Brain microvascular endothelial cell (primary cell): ENCODE measurements around the gene RPS15A.

Experiments used
- DNase-seq: peaks from one replicate; pipeline ENCODE4 v3.0.0-alpha.2; 2020
- H3K27ac ChIP-seq: fragments of 250-450 bp; sonication (Bioruptor Pico); 2 replicates; pipeline ENCODE4 v1.5.1; 2020; ENCODE audit warnings: mild to moderate bottlenecking, moderate library complexity
- H3K27me3 ChIP-seq: fragments of 250-450 bp; sonication (Bioruptor Pico); replicated peaks from 2 replicates; pipeline ENCODE4 v1.5.1; 2020; ENCODE audit warnings: mild to moderate bottlenecking
- H3K36me3 ChIP-seq: fragments of 250-450 bp; sonication (Bioruptor Pico); replicated peaks from 2 replicates; pipeline ENCODE4 v1.5.1; 2020; ENCODE audit warnings: mild to moderate bottlenecking
- H3K4me3 ChIP-seq: 2 replicates; pipeline ENCODE4 v1.5.1; 2011; ENCODE audit warnings: low read depth, mild to moderate bottlenecking, control low read depth, low read length, moderate library complexity
- CTCF ChIP-seq: IDR thresholded peaks from 2 replicates; pipeline ENCODE4 v1.5.1; 2011; ENCODE audit warnings: low read depth, mild to moderate bottlenecking, moderate library complexity, low read length, control low read depth, inconsistent platforms; ENCODE audit errors: missing control alignments
- in situ Hi-C: cut with HindIII; loops from 2 replicates; pipeline ENCODE4 v1.10.0; 2017; ENCODE audit warnings: low sequenced_read_pairs, low pct_ligation_motif_present

The RPS15A gene

GRCh38 chr16:18801145-18801972 lies 11.2 kb upstream of the RPS15A start, which contains the start of gene ARL6IP1:
Gene ARL6IP1, minus strand, starts transcription at chr16:18801549. Its CDS starts 83 bp downstream, at chr16:18801466.
- in situ Hi-C loops = no loop called here
- H3K27ac ChIP-seq = peak within 1 kb of the TSS; percentile 84
- no peaks in the 10 kb centered on the region for H3K27me3 ChIP-seq
- peak; percentile 99 for DNase-seq
- peak; percentile 83 for TF ChIP-seq CTCF
- peaks cover 2% of the 10 kb centered on the region for H3K36me3 ChIP-seq
- H3K4me3 ChIP-seq = peak within 1 kb of the TSS; percentile 95

- in situ Hi-C loops = no loop called here
- DNase-seq = no peak
- Histone ChIP-seq H3K27ac (peak overlapping the region; percentile 84), H3K36me3 (peaks cover 6% of the 10 kb centered on the region), H3K27me3 (no peaks in the 10 kb centered on the region), H3K4me3 (peak overlapping the region; percentile 95)
- TF ChIP-seq CTCF = no peak
These were observed 10.6 kb upstream of the RPS15A start for GRCh38 chr16:18800775-18801144.

- Histone ChIP-seq H3K36me3 (peaks cover 10% of the 10 kb centered on the region), H3K27ac (peak overlapping the region; percentile 84), H3K27me3 (no peaks in the 10 kb centered on the region), H3K4me3 (peak overlapping the region; percentile 95)
- TF ChIP-seq CTCF = no peak
- no peak for DNase-seq
- in situ Hi-C loops = no loop called here
These were observed 10.2 kb upstream of the RPS15A start for GRCh38 chr16:18800293-18800692.

GRCh38 chr16:18799500-18799899 lies 9.4 kb upstream of the RPS15A start:
- no peak for TF ChIP-seq CTCF
- H3K36me3 ChIP-seq = peaks cover 11% of the 10 kb centered on the region
- H3K27me3 ChIP-seq = no peaks in the 10 kb centered on the region
- no peak for DNase-seq
- peak overlapping the region; percentile 95 for H3K4me3 ChIP-seq
- in situ Hi-C loops = no loop called here
- H3K27ac ChIP-seq = no peak overlapping the region

GRCh38 chr16:18797746-18798145 lies 7.6 kb upstream of the RPS15A start:
- H3K36me3 ChIP-seq = peaks cover 26% of the 10 kb centered on the region
- H3K27ac ChIP-seq = no peak overlapping the region
- in situ Hi-C loops = no loop called here
- no peak for TF ChIP-seq CTCF
- no peak for DNase-seq
- H3K27me3 ChIP-seq = no peaks in the 10 kb centered on the region
- no peak overlapping the region for H3K4me3 ChIP-seq
